Left ventricle myocardium superior (tissue), 1 donor: ENCODE measurements around the gene EGR2. TPM values are rescaled to one million over a fixed set of nuclear protein-coding genes. Genes with fewer than 3 reads are reported as not detected.

Experiments
- ATAC-seq: fragments of 200-7000 bp; cut with Tn5 transposase; one replicate; pipeline ENCODE4 v1.9.1; 2020; ENCODE audit warnings: mild to moderate bottlenecking, moderate library complexity
- DNase-seq: peaks from one replicate; pipeline ENCODE4 v3.0.0-alpha.2; 2020
- intact Hi-C: fragments of 100-400 bp; cut with micrococcal nuclease; formaldehyde crosslinking; loops from one replicate; pipeline ENCODE4 v1.11.0; 2022
- long read RNA-seq: library from polyadenylated mRNA; unstranded; transcript quantifications from one replicate; pipeline ENCODE4 v2.0.0, GENCODE V29; 2021
- total RNA-seq: library from RNA; stranded (reverse); fragmentation: NEBNext Ultra II Directional; extraction: Animal tissue kit (Norgen Biotek cat#: 25700); gene quantifications from one replicate; pipeline ENCODE4 v1.2.1, GENCODE V29; 2021
- donor health status: DM: no; HTN: yes; CAD: no; lungs with severe emphysema.

The EGR2 gene
- 0.55 TPM for total RNA-seq
- long read RNA-seq: 0 reads

- peak; percentile 95 for DNase-seq
- intact Hi-C loops: no loop called here
- peak; percentile 86 for ATAC-seq
These were observed at the start of gene EGR2 for GRCh38 chr10:62816331-62817120. Gene EGR2, minus strand, starts transcription at chr10:62816366. Its CDS starts 337 bp downstream, at chr10:62816029.

DNA sequence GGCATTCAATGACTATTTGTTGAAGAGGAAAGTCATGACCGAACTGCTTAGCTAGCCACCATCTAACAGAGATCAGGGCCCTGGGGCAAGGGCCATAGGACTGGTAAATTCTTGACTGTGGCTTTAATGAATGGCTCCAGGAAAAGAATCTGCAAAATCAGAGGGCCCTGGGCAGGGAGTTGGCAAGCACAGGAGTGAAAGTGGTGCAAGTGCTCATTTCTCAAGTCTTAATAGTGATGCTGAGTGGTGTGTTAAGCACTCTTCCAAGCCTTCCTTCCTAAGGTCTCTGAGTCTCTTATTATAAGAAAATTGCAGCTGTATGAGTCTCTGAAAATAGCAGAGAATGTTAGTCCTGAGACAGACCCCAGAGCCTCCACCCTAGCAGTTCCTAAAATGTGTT, 46.3 kb upstream of the EGR2 start:
- intact Hi-C loops: no loop called here
- DNase-seq (no peak), ATAC-seq (no peak)

DNA sequence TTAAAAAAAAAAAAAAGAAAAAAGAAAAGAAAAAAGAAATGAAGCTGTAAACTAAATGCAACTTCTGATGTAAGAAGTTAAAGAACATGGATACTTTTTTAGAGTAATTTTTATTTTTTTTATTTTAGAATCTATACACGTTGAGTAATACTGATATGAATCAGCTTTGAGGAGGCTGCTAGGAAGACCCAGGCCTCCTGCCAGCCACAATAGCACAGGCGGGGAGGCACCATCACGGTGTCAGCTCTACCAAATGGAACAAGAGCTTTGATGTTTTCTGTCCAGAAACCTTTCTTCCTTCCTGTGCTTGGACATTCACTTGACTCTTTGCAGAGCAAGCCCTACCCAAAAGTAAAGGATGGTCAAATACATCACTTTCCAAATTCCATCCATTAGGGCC, 45.3 kb upstream of the EGR2 start:
- intact Hi-C loops: no loop called here
- DNase-seq (no peak), ATAC-seq (no peak)

GRCh38 chr10:62860946-62861345, 44.8 kb upstream of the EGR2 start:
- ATAC-seq (no peak), DNase-seq (no peak)
- intact Hi-C loops: no loop called here

GRCh38 chr10:62858364-62858763, 42.2 kb upstream of the EGR2 start:
- DNase-seq (peak; percentile 46), ATAC-seq (peak; percentile 63)
- intact Hi-C loops: no loop called here

GRCh38 chr10:62856021-62856420, 39.9 kb upstream of the EGR2 start:
- DNase-seq (no peak), ATAC-seq (no peak)
- intact Hi-C loops: no loop called here

DNA sequence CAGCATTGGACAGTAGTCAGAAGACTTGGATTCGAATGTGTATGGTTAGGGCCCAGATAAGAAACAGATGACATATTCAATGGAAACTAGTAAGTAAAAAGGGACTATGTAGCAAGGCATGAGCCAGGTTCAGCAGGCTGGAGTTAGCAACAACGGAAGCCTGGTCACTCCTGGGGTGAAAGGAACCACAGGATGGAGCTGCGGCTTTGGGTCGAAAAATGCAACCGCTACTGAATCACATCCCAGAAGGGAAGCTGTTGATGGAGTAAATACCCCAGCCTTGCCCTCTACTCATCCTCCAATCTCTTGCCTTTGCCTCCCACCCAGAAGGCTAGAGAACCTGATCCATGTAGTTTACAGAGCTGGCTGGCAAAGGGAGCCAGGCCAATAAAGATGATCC, 37.5 kb upstream of the EGR2 start:
- DNase-seq (no peak), ATAC-seq (no peak)
- intact Hi-C loops: no loop called here

DNA sequence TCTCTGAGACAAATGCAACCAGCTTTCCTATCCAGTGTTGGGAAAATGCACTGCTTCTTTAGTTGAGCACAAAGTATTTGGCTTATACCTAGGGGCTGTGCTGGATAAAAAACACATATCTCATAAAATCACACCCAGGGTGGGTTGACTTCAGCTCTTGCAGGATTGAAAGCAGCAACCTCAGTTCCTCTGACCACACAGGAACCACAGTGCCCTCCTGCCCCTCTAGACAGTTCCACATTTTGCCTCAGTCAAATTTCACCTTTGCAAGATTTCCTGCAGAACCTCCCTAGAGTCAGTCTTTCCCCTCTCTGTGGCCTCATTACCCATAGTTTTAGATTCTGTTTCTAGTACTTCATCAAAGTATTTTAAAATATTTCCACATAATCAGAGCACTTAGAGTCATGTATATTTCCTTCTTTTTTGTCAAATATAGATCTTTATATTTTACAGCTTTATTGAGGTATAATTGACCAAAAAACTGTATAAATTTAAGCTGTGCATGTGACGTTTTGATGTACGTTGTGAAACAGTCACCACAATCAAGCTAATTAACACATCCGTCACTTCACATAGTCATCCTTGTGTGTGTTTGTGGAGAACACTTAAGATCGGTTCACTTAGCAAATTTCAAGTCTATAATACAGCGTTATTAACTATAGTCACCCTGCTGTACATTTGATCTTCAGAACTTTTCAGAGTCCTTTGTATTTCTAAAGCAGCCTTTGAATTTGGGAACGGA, 37.0 kb upstream of the EGR2 start:
- DNase-seq: no peak
- intact Hi-C loops: no loop called here
- no peak for ATAC-seq

DNA sequence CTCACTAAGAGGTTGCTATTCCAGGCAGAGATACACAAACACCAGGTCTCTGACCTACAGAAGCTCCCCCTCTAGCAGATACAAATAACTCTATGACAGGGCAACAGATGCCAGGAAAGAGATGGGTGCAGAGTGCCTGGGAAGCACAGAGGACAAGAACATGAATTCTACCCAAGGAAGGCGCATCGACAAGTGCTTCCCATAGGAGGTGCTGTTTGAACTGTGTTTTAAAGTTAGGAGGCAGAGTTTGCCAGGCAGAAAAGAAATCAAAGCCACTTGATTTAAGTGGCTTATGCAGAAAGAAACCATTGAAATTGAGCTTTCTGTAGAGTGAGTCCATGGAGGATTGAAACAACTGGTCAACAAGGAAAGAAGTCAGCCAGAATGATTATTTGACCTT, 35.3 kb upstream of the EGR2 start:
- no peak for ATAC-seq
- no peak for DNase-seq
- intact Hi-C loops: no loop called here

- DNase-seq: no peak
- intact Hi-C loops: no loop called here
- no peak for ATAC-seq
These were observed 34.5 kb upstream of the EGR2 start for GRCh38 chr10:62850646-62851045.

- DNase-seq: no peak
- intact Hi-C loops: no loop called here
- ATAC-seq: no peak
These were observed 31.3 kb upstream of the EGR2 start for GRCh38 chr10:62847433-62847832.

DNA sequence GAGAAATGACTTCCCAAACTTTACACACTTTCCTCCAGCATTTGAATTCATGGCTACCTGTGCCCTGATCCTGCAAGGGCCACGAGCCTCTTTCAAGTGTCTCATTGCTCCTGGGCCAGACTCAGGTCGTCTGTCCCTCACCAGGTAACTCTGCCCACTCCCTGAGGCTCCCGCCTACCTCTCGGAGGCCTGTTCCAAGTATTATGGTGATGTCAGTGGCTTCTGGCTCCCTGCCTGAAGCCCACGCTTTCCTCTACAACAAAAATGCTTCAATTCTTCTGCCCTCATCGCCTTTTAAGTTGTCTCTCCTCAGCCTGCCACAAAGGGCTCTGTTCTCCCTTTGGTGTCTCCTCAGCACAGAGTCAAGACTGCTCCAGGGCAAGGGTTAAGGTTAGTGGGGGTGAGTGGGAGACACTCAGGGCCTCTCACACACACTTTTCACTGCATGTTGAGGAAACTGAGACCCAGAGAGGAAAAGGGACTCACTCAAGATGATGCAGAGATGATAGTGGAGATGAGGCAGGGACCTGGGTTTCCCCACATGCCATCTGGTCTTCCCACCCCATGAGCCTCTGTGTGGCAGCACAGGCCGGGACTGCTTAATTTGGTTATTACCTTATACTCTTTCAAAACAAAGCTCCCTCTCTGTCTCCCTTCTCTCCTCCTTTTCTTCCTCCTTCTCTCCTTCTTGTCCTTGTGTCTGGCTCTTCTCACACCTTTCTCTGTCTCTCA, 28.3 kb upstream of the EGR2 start:
- DNase-seq (no peak), ATAC-seq (no peak)
- intact Hi-C loops: no loop called here

- DNase-seq (no peak), ATAC-seq (no peak)
- intact Hi-C loops: no loop called here
These were observed 27.4 kb upstream of the EGR2 start for GRCh38 chr10:62843600-62843999.

DNA sequence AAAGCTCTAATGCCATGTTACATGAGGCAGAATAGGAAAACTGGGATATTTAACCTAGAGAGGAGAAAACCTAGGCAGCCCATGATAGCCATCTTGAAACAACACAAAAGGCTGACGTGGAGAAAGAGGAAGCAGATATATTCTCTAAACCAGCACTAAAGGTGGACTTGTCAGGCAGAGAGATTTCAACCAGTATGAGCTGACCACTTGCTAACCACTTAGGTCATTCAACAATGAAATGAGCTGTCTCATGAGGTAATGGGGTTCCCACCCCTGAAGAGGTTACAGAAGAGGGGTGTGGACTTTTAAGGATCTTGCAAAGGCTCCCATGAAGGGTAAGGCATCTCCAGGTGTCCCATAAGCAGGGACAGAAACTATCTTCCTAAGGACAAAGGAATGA, 26.8 kb upstream of the EGR2 start:
- intact Hi-C loops: no loop called here
- ATAC-seq (no peak), DNase-seq (no peak)

DNA sequence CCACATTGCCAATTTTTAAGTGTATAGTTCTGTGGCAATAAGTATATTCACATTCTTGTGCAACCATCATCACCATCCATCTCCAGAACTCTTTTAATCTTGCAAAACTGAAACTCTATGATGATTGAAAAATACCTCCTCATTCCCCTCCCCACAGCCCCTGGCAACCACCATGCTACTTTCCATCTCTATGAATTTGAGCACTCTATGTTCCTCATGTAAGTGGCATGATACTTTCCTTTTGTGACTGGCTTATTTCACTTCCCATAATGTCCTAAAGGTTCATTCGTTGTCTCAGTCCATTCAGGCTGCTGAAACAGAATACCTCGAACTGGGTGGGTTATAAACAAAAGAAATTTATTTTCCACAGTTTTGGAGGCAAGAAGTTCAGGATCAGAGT, 23.4 kb upstream of the EGR2 start:
- ATAC-seq: no peak
- intact Hi-C loops: no loop called here
- DNase-seq: no peak

DNA sequence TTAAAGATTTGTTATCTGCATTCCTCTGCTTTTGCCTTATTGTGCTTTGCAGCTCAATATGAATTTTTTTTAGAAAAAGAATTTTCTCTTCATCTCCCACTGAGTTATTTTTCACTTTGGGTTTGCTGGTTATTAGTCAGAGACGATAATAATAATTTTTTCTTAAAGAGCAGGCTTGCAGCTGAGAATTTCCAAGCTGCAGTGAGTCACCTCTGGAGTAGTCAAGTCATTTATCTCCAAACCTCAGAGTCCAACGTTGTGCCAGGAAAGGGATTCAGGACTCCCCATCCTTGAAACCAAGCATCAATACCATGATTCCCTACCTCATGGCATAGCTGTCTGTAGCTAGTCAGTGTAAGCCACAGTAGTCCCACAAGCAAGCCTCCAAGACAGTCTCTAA, 15.2 kb upstream of the EGR2 start:
- ATAC-seq (no peak), DNase-seq (no peak)
- intact Hi-C loops: no loop called here

DNA sequence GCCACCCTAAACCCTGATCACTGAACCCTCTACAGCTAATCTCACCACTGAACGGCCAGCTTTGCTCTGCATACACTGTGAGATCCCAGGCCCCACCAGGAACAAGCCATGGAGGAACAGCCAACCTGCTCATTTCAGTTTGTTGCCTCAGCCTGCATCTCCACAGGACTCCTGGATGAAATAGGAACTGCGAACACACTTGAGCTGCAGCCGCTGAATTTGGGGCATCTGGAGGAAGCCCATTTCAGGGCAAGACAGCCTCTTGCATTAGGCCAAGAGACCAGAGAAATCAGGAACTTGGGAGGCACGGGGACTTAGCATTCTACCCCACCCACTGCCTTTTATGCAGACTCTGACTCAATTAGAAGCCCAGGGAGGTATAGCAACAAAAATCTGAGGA, 14.5 kb upstream of the EGR2 start:
- no peak for ATAC-seq
- intact Hi-C loops: no loop called here
- no peak for DNase-seq

GRCh38 chr10:62829622-62830021, 13.5 kb upstream of the EGR2 start:
- no peak for ATAC-seq
- intact Hi-C loops: loop anchor here (10.0 kb wide), 1 partner anchor 215 kb away; no protein-coding TSS in a partner anchor
- DNase-seq: no peak

- intact Hi-C loops: loop anchor here (10.0 kb wide), 1 partner anchor 211 kb away; no protein-coding TSS in a partner anchor
- no peak for ATAC-seq
- DNase-seq: no peak
These were observed 10.1 kb upstream of the EGR2 start for GRCh38 chr10:62826273-62826672.

DNA sequence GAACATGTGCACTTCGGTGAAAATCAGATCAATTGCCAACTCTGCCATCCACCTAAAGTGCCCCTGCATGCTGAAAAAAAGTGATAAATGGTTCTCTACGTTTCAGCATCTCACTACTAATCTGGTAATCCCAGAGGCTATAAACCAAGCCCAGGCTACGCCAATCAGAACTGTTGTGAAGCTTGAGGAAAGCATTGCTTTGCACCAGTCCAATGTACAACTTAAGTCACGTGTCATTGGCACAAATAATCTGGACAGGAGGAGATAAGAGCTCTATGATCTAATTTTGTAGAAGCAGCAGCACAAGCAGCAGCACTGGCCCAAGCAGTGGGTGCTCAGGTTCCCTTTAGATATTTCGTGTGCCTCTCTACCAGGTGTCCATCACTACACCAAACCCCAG, 4.4 kb upstream of the EGR2 start:
- DNase-seq (no peak), ATAC-seq (no peak)
- intact Hi-C loops: loop anchor here (10.0 kb wide), 1 partner anchor 206 kb away; no protein-coding TSS in a partner anchor
